GM23338 (cell line): ENCODE data around the gene SLC45A2. TPM values are rescaled to one million over a fixed set of nuclear protein-coding genes. Genes with fewer than 3 reads are reported as not detected.
"Not testable (repeated sequence)": the region's sequence is repeated elsewhere in the genome, so short reads cannot be mapped to it uniquely, and the experiment has no call there.

Experiments used
- ATAC-seq: fragments of 200-7000 bp; cut with Tn5 transposase; 3 replicates; pipeline ENCODE4 v1.9.1; 2020
- DNase-seq: peaks from one replicate; pipeline ENCODE4 v3.0.0-alpha.2; 2015; ENCODE audit warnings: low spot score
- H2AFZ ChIP-seq: fragments of 200-600 bp; sonication (generic); 2 replicates; pipeline ENCODE4 v1.8.0; 2016; ENCODE audit warnings: antibody characterized with exemption, mild to moderate bottlenecking, moderate library complexity
- H3F3A ChIP-seq: fragments of 200-600 bp; sonication (generic); replicated peaks from 2 replicates; pipeline ENCODE4 v1.8.0; 2017; ENCODE audit warnings: antibody characterized with exemption, mixed run types, low read depth
- H3K27ac ChIP-seq: fragments of 200-600 bp; sonication (generic); 2 replicates; pipeline ENCODE4 v1.6.1; 2016; ENCODE audit warnings: low read depth
- H3K27me3 ChIP-seq: fragments of 200-600 bp; sonication (generic); 2 replicates; pipeline ENCODE4 v1.8.0; 2016; ENCODE audit warnings: mild to moderate bottlenecking, mixed run types, moderate library complexity; ENCODE audit not compliant: insufficient read depth
- H3K36me3 ChIP-seq: fragments of 200-600 bp; sonication (generic); 2 replicates; pipeline ENCODE4 v1.8.0; 2016; ENCODE audit warnings: mild to moderate bottlenecking; ENCODE audit not compliant: insufficient read depth
- H3K4me1 ChIP-seq: fragments of 200-600 bp; sonication (generic); 2 replicates; pipeline ENCODE4 v1.8.0; 2016; ENCODE audit warnings: mild to moderate bottlenecking, moderate library complexity; ENCODE audit not compliant: insufficient read depth
- H3K4me2 ChIP-seq: fragments of 200-600 bp; sonication (generic); 2 replicates; pipeline ENCODE4 v1.7.1; 2017; ENCODE audit warnings: mixed run types
- H3K4me3 ChIP-seq: fragments of 200-600 bp; sonication (generic); 2 replicates; pipeline ENCODE4 v1.6.1; 2016; ENCODE audit warnings: mixed run types
- H3K79me2 ChIP-seq: fragments of 200-600 bp; sonication (generic); replicated peaks from 2 replicates; pipeline ENCODE4 v1.8.0; 2017; ENCODE audit warnings: mild to moderate bottlenecking; ENCODE audit not compliant: insufficient read depth
- H3K9me2 ChIP-seq: fragments of 200-600 bp; sonication (generic); 2 replicates; pipeline ENCODE4 v1.8.0; 2017; ENCODE audit not compliant: insufficient read depth
- H4K20me1 ChIP-seq: fragments of 200-600 bp; sonication (generic); replicated peaks from 2 replicates; pipeline ENCODE4 v1.8.0; 2017; ENCODE audit warnings: mild to moderate bottlenecking; ENCODE audit not compliant: insufficient read depth
- H3K27ac Mint-ChIP-seq: 2 replicates; pipeline ENCODE4 v1.8.0; 2020; ENCODE audit warnings: inconsistent platforms, mild to moderate bottlenecking, moderate library complexity, mixed read lengths
- H3K27me3 Mint-ChIP-seq: 3 replicates; pipeline ENCODE4 v1.8.0; 2022; ENCODE audit warnings: low read depth, mild to moderate bottlenecking, moderate library complexity, mixed read lengths, inconsistent platforms; ENCODE audit not compliant: insufficient read depth, poor library complexity
- H3K36me3 Mint-ChIP-seq: 3 replicates; pipeline ENCODE4 v1.8.0; 2021; ENCODE audit warnings: low read depth, mild to moderate bottlenecking, inconsistent platforms, moderate library complexity, mixed read lengths
- H3K4me1 Mint-ChIP-seq: 3 replicates; pipeline ENCODE4 v1.8.0; 2020; ENCODE audit warnings: mild to moderate bottlenecking, inconsistent platforms, mixed read lengths
- H3K4me3 Mint-ChIP-seq: 3 replicates; pipeline ENCODE4 v1.8.0; 2021; ENCODE audit warnings: moderate library complexity, mild to moderate bottlenecking, inconsistent platforms, mixed read lengths
- H3K9me3 Mint-ChIP-seq: 3 replicates; pipeline ENCODE4 v1.8.0; 2020; ENCODE audit warnings: moderate library complexity, mild to moderate bottlenecking, inconsistent platforms, mixed read lengths
- EZH2 ChIP-seq: fragments of 200-600 bp; sonication (generic); IDR thresholded peaks from one replicate; pipeline ENCODE4 v1.8.0; 2017; ENCODE audit warnings: antibody characterized with exemption, mild to moderate bottlenecking, low read depth; ENCODE audit not compliant: unreplicated experiment
- EZH2phosphoT487 ChIP-seq: fragments of 200-600 bp; sonication (generic); IDR thresholded peaks from one replicate; pipeline ENCODE4 v1.8.1; 2018; ENCODE audit warnings: antibody characterized with exemption; ENCODE audit not compliant: unreplicated experiment
- JUNB ChIP-seq: IDR thresholded peaks from one replicate; pipeline ENCODE4 v1.6.1; 2016; ENCODE audit warnings: antibody characterized with exemption; ENCODE audit not compliant: unreplicated experiment
- NANOG ChIP-seq: IDR thresholded peaks from 2 replicates; pipeline ENCODE4 v1.6.1; 2016; ENCODE audit warnings: antibody characterized with exemption, borderline replicate concordance
- POLR2AphosphoS5 ChIP-seq: IDR thresholded peaks from 2 replicates; pipeline ENCODE4 v1.6.1; 2016; ENCODE audit warnings: antibody characterized with exemption, low read depth
- STAT1 ChIP-seq: IDR thresholded peaks from one replicate; pipeline ENCODE4 v1.6.1; 2016; ENCODE audit warnings: antibody characterized with exemption; ENCODE audit not compliant: unreplicated experiment
- polyA plus RNA-seq: library from polyadenylated mRNA; unstranded; fragments of >200 nt; fragmentation: Nextera tagmentation; extraction: Ambion mirVana; gene quantifications from 2 replicates; pipeline ENCODE4 v1.2.1, GENCODE V29; 2016
- total RNA-seq: library from RNA; depleted of rRNA; stranded (reverse); fragments of >200 nt; shearing (Covaris generic); gene quantifications from 2 replicates; pipeline ENCODE4 v1.2.3, GENCODE V29; 2014
- TF ChIP-seq, protein P1 (sequence below), 2 experiments: fragments of 200-600 bp in 1 of 2; sonication (generic) in 1 of 2; conservative IDR thresholded peaks; 2 replicates each; pipeline versions ENCODE4 v1.5.1 to v1.6.1; 2016 to 2017; ENCODE audit warnings: antibody characterized with exemption in 2 of 2, low read depth in 2 of 2, mild to moderate bottlenecking in 2 of 2, moderate library complexity in 1 of 2
- TF ChIP-seq, protein P2 (sequence below): IDR thresholded peaks from 2 replicates; pipeline ENCODE4 v1.6.1; 2016; ENCODE audit warnings: antibody characterized with exemption
- TF ChIP-seq, protein P3 (sequence below): IDR thresholded peaks from one replicate; pipeline ENCODE4 v1.6.1; 2018; ENCODE audit warnings: antibody characterized with exemption; ENCODE audit not compliant: unreplicated experiment

Gene SLC45A2
- total and polyA plus RNA-seq, 2 experiments from 2014 or later, result not detected

DNA sequence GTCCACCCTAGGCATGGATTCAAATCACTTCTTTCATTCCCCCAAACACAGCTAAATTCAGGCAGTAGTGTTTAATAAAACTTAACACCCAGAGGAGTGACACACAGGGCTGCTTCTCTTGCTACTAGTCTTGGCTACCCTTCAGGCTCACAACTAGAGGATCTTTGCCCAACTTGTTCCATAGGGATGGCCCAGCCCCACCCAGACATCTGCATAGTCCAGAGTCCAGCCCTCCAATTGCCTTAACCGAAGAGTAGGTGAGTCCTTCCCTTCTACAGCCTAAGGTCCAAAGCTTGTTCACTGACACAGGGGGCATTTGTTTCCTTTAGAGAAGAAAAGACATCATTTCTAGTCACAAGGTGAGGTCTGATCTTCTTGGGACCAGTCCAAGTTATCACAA lies 63.5 kb downstream of the SLC45A2 start (continued):
- TF ChIP-seq, protein P1, sequence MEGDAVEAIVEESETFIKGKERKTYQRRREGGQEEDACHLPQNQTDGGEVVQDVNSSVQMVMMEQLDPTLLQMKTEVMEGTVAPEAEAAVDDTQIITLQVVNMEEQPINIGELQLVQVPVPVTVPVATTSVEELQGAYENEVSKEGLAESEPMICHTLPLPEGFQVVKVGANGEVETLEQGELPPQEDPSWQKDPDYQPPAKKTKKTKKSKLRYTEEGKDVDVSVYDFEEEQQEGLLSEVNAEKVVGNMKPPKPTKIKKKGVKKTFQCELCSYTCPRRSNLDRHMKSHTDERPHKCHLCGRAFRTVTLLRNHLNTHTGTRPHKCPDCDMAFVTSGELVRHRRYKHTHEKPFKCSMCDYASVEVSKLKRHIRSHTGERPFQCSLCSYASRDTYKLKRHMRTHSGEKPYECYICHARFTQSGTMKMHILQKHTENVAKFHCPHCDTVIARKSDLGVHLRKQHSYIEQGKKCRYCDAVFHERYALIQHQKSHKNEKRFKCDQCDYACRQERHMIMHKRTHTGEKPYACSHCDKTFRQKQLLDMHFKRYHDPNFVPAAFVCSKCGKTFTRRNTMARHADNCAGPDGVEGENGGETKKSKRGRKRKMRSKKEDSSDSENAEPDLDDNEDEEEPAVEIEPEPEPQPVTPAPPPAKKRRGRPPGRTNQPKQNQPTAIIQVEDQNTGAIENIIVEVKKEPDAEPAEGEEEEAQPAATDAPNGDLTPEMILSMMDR (conservative IDR thresholded peaks at IDR 0.05; ENCODE audit: low read depth in 2 of 2), result no peak
- TF ChIP-seq NANOG (no peak), POLR2AphosphoS5 (no peak), EZH2phosphoT487 (no peak), JUNB (no peak), STAT1 (no peak), EZH2 (no peak)
- TF ChIP-seq, protein P2, sequence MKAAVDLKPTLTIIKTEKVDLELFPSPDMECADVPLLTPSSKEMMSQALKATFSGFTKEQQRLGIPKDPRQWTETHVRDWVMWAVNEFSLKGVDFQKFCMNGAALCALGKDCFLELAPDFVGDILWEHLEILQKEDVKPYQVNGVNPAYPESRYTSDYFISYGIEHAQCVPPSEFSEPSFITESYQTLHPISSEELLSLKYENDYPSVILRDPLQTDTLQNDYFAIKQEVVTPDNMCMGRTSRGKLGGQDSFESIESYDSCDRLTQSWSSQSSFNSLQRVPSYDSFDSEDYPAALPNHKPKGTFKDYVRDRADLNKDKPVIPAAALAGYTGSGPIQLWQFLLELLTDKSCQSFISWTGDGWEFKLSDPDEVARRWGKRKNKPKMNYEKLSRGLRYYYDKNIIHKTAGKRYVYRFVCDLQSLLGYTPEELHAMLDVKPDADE, result no peak
- TF ChIP-seq, protein P3, sequence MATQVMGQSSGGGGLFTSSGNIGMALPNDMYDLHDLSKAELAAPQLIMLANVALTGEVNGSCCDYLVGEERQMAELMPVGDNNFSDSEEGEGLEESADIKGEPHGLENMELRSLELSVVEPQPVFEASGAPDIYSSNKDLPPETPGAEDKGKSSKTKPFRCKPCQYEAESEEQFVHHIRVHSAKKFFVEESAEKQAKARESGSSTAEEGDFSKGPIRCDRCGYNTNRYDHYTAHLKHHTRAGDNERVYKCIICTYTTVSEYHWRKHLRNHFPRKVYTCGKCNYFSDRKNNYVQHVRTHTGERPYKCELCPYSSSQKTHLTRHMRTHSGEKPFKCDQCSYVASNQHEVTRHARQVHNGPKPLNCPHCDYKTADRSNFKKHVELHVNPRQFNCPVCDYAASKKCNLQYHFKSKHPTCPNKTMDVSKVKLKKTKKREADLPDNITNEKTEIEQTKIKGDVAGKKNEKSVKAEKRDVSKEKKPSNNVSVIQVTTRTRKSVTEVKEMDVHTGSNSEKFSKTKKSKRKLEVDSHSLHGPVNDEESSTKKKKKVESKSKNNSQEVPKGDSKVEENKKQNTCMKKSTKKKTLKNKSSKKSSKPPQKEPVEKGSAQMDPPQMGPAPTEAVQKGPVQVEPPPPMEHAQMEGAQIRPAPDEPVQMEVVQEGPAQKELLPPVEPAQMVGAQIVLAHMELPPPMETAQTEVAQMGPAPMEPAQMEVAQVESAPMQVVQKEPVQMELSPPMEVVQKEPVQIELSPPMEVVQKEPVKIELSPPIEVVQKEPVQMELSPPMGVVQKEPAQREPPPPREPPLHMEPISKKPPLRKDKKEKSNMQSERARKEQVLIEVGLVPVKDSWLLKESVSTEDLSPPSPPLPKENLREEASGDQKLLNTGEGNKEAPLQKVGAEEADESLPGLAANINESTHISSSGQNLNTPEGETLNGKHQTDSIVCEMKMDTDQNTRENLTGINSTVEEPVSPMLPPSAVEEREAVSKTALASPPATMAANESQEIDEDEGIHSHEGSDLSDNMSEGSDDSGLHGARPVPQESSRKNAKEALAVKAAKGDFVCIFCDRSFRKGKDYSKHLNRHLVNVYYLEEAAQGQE, result no peak

DNA sequence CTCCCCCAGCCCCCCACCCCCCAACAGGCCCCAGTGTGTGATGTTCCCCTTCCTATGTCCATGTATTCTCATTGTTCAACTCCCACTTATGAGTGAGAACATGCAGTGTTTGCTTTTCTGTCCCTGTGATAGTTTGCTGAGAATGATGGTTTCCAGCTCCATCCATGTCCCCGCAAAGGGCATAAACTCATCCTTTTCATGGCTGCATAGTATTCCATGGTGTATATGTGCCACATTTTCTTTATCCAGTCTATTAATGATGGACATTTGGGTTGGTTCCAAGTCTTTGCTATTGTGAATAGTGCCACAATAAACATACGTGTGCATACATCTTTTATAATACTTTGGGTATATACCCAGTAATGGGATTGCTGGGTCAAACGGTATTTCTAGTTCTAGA lies 69.6 kb downstream of the SLC45A2 start:
- not testable (repeated sequence) for H4K20me1 ChIP-seq, H3K36me3 ChIP-seq, H3K4me1 Mint-ChIP-seq, H2AFZ ChIP-seq, H3K4me2 ChIP-seq, H3K4me3 Mint-ChIP-seq, H3K79me2 ChIP-seq, H3K4me1 ChIP-seq, DNase-seq, H3K27me3 ChIP-seq, H3K4me3 ChIP-seq, H3F3A ChIP-seq, H3K27ac ChIP-seq, H3K9me2 ChIP-seq, ATAC-seq, H3K27me3 Mint-ChIP-seq, H3K27ac Mint-ChIP-seq
- Mint-ChIP-seq H3K36me3 (peaks cover 12% of the 10 kb centered on the region; the same call in 2 of the 3 replicates), H3K9me3 (peaks cover 27% of the 10 kb centered on the region)
